GM18498 (cell line): ENCODE measurements around the gene PRR5L.
"Not testable (repeated sequence)": the region's sequence is repeated elsewhere in the genome, so short reads cannot be mapped to it uniquely, and the experiment has no call there.

Source experiments
- ATAC-seq: cut with Tn5 transposase; IDR thresholded peaks from one replicate; pipeline ENCODE4 v1.9.1; 2021; ENCODE audit warnings: mild to moderate bottlenecking, moderate library complexity; ENCODE audit not compliant: unreplicated experiment

Gene PRR5L

GRCh38 chr11:36454941-36455631, 159.0 kb downstream of the PRR5L start:
- no peak for ATAC-seq

- no peak for ATAC-seq
These were observed 159.6 kb downstream of the PRR5L start for GRCh38 chr11:36455658-36456111.

- no peak for ATAC-seq
These were observed 160.1 kb downstream of the PRR5L start for GRCh38 chr11:36456156-36456555.

- ATAC-seq, result no peak
These were observed 162.2 kb downstream of the PRR5L start for GRCh38 chr11:36458129-36458915.

- ATAC-seq, result no peak
These were observed 163.0 kb downstream of the PRR5L start for GRCh38 chr11:36459046-36459445.

GRCh38 chr11:36460220-36460619, 164.1 kb downstream of the PRR5L start:
- no peak for ATAC-seq

- no peak for ATAC-seq
These were observed 166.2 kb downstream of the PRR5L start for GRCh38 chr11:36462321-36462720.

GRCh38 chr11:36463781-36464180, 167.7 kb downstream of the PRR5L start:
- ATAC-seq, result no peak

- no peak for ATAC-seq
These were observed 168.6 kb downstream of the PRR5L start for GRCh38 chr11:36464720-36465119.

GRCh38 chr11:36465449-36466163, 169.5 kb downstream of the PRR5L start:
- ATAC-seq, result no peak

GRCh38 chr11:36467012-36467411, 170.9 kb downstream of the PRR5L start:
- ATAC-seq, result no peak

- ATAC-seq, result no peak
These were observed 171.8 kb downstream of the PRR5L start for GRCh38 chr11:36467916-36468315.

GRCh38 chr11:36469063-36469462, 173.0 kb downstream of the PRR5L start:
- no peak for ATAC-seq

GRCh38 chr11:36469881-36470802, 174.1 kb downstream of the PRR5L start:
- ATAC-seq, result no peak

- no peak for ATAC-seq
These were observed 175.5 kb downstream of the PRR5L start for GRCh38 chr11:36471577-36471976.

- no peak for ATAC-seq
These were observed 179.1 kb downstream of the PRR5L start for GRCh38 chr11:36475192-36475591.

GRCh38 chr11:36478700-36479329, 182.7 kb downstream of the PRR5L start:
- no peak for ATAC-seq

- ATAC-seq, result no peak
These were observed 184.7 kb downstream of the PRR5L start for GRCh38 chr11:36480833-36481232.

GRCh38 chr11:36483042-36483441, 187.0 kb downstream of the PRR5L start:
- not testable (repeated sequence) for ATAC-seq
